Activated CD8-positive, alpha-beta memory T cell treated with anti-CD3 and anti-CD28 coated beads, Interleukin-2, amount 50 U/mL, for 24 hours (primary cell): ENCODE data around the gene NEK11.

ENCODE experiments used
- DNase-seq: peaks from one replicate; pipeline ENCODE4 v3.0.0-alpha.2; 2020; ENCODE audit errors: extremely low read depth

The NEK11 gene

GRCh38 chr3:131141770-131142169 lies 115.1 kb downstream of the NEK11 start:
- DNase-seq, result no peak

- DNase-seq, result no peak
Observed at GRCh38 chr3:131142580-131142979, 115.9 kb downstream of the NEK11 start.

GRCh38 chr3:131143802-131144201 lies 117.1 kb downstream of the NEK11 start:
- no peak for DNase-seq

- no peak for DNase-seq
Observed at GRCh38 chr3:131147534-131147933, 120.9 kb downstream of the NEK11 start.

GRCh38 chr3:131158434-131158833 lies 131.8 kb downstream of the NEK11 start:
- DNase-seq, result no peak

- no peak for DNase-seq
Observed at GRCh38 chr3:131162516-131162915, 135.8 kb downstream of the NEK11 start.

GRCh38 chr3:131167867-131168266 lies 141.2 kb downstream of the NEK11 start:
- no peak for DNase-seq

GRCh38 chr3:131169331-131169730 lies 142.7 kb downstream of the NEK11 start:
- no peak for DNase-seq

GRCh38 chr3:131172502-131173200 lies 146.0 kb downstream of the NEK11 start:
- DNase-seq, result no peak

GRCh38 chr3:131174752-131175151 lies 148.1 kb downstream of the NEK11 start:
- no peak for DNase-seq

- no peak for DNase-seq
Observed at GRCh38 chr3:131178710-131179375, 152.2 kb downstream of the NEK11 start.

- no peak for DNase-seq
Observed at GRCh38 chr3:131192701-131193100, 166.0 kb downstream of the NEK11 start.

- no peak for DNase-seq
Observed at GRCh38 chr3:131193641-131194238, 167.1 kb downstream of the NEK11 start.

GRCh38 chr3:131194816-131195215 lies 168.1 kb downstream of the NEK11 start:
- no peak for DNase-seq

- no peak for DNase-seq
Observed at GRCh38 chr3:131200636-131201199, 174.0 kb downstream of the NEK11 start.

GRCh38 chr3:131216330-131216729 lies 189.7 kb downstream of the NEK11 start:
- no peak for DNase-seq

GRCh38 chr3:131216801-131217200 lies 190.1 kb downstream of the NEK11 start:
- no peak for DNase-seq

GRCh38 chr3:131217296-131217741 lies 190.6 kb downstream of the NEK11 start:
- DNase-seq, result no peak

- no peak for DNase-seq
Observed at GRCh38 chr3:131218196-131218595, 191.5 kb downstream of the NEK11 start.

GRCh38 chr3:131221731-131222130 lies 195.1 kb downstream of the NEK11 start:
- no peak for DNase-seq

- no peak for DNase-seq
Observed at GRCh38 chr3:131222599-131222998, 195.9 kb downstream of the NEK11 start.

- DNase-seq, result no peak
Observed at GRCh38 chr3:131223373-131224289, 197.0 kb downstream of the NEK11 start.
